HG03066 (cell line): Measurements from ENCODE around the gene LRRC75A.
A peak's percentile ranks its signal among the peaks of the same experiment; 100 is the strongest.
"Not testable (repeated sequence)": the region's sequence is repeated elsewhere in the genome, so short reads cannot be mapped to it uniquely, and the experiment has no call there.

Source experiments
- ATAC-seq: cut with Tn5 transposase; IDR thresholded peaks from one replicate; pipeline ENCODE4 v1.9.1; 2021; ENCODE audit warnings: low read depth; ENCODE audit not compliant: unreplicated experiment

Gene LRRC75A

DNA sequence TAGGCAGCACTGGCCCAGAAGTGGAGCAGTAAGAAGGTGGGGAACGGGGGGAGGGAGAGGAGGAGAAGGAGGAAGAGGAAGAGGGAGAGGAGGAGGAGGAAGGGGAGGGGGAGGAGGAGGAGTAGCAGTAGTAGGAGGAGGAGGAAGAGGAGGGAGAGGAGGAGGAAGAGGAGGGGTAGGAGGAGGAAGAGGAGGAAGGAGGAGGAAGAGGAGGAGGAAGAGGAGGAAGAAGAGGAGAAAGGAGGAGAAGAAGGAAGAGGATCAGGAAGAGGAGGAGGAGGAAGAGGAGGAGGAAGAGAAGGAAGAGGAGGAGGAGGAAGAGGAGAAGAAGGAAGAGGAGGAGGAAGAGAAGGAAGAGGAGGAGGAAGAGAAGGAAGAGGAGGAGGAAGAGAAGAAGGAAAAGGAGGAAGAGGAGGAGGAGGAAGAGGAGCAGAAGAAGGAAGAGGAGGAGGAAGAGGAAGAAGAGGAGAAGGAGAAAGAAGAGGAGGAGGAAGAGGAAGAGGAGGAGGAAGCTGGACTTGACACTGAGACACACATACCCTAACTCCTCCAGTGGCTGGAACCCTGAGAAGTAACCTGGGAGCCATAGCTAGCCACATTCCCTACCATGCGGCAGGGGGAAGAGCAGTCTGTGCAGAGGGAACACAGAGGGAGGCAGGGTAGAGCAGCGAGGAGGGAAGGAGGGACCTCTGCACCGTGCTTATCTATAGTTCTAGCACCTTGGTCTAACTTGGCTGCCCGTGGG lies 35.8 kb downstream of the LRRC75A start:
- no peak for ATAC-seq

DNA sequence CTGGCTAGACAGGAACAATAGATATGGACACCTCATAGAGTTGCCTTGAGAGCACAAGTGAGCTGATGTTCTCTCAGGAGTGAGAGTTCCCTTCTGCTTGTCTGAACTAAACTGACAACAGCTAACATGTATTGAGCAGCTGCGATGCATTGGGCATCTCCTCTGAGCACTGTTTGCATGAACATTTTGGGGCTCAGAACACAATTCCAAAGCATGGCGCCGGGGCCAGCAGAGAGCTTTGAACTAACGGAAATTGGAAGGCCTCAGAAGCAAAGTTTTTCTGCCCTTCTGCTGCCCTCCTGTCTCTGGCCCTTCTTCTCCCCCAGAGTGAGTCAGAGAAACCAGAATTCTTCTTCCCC lies 38.5 kb downstream of the LRRC75A start:
- ATAC-seq: no peak

DNA sequence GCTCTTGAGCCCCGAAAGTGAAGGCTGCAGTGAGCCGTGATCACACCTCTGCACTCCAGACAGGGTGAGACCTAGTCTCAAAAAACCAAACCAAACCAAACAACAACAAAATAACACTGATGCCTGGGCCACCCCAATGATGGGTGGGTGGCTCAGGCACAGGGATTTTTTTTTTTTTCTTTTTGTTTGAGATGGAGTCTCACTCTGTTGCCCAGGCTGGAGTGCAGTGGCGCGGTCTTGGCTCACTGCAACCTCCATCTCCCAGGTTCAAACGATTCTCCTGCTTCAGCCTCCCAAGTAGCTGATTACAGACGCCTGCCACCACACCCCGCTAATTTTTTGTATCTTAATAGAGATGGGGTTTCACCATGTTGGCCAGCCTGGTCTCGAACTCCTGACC lies 39.7 kb downstream of the LRRC75A start:
- ATAC-seq: not testable (repeated sequence)

DNA sequence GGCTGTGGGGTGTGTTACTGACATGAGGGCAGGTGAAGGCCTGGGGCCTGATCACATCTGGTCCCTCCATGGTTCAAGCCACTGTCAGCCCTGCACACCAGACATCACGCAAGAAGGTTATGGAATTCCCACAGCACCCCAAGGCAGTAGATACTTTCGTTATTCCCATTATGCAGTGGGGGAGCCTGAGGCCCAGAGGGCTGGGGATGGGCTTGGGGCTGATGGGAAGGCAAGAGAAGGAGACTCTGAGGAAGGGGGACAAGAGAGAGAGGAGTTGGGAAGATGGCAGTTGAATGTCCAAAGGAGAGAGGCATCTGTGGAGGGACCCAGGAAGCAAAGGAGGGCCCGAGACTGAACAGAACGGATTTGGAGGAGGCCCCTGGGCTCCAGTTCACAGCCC lies 42.0 kb downstream of the LRRC75A start:
- ATAC-seq: no peak

DNA sequence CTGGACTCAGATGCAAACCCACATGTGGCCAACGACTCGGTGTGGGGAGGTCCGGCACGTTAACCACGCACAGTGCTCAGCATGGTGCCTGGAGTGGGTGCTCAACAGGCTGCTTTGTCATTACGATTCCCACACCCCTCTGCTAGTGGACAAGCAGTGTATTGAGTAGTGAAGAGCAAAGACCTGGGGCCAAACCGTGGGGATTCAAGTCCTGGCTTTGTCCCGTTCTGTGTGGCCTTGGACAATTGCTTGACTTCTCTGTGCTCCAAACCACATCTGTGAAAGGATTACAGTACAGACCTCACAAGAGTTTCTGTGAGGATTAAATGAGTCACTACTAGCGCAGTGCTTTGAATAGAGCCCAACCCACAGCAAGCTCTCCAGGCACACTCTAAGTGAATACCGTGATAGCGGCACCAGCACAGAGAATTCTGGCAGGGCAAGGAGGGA lies 42.8 kb downstream of the LRRC75A start:
- no peak for ATAC-seq

DNA sequence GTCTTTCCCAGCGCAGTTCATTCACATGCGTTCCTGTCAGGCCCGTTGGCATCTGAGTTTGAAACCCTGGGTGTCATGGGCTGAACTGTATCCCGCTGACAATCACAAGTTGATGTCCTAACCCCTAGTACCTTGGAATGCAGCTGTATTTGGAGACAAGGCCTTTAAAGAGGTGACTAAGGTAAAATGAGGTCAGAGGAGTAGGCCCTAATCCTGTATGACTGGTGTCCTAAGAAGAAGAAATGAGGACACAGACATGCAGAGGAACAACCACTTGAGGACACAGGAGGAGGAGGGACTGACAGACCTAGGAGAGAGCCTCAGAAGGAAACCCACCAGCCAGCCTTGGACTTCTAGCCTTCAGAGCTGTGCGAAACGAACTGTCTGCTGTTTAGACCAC lies 43.5 kb downstream of the LRRC75A start:
- no peak for ATAC-seq

DNA sequence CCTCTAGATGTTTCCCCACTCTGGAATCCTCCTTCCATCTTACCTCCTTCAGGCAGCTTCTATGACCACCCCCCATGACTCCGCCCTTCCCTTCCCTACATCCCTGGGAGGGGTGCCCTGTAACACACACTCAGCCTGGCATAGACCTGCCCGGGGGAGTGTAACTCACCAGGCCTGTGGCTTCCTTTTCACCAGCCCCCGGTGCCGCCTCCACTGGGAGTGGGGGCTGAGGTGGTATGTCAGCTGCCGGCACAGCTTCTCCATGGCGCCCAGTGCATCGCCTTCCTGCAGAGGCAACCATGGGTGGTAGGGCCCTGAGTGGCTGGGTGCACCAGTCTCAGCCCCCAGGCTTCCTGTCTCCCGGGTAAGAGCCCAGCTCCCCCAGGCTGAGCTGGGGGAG lies 44.3 kb downstream of the LRRC75A start:
- ATAC-seq: no peak

DNA sequence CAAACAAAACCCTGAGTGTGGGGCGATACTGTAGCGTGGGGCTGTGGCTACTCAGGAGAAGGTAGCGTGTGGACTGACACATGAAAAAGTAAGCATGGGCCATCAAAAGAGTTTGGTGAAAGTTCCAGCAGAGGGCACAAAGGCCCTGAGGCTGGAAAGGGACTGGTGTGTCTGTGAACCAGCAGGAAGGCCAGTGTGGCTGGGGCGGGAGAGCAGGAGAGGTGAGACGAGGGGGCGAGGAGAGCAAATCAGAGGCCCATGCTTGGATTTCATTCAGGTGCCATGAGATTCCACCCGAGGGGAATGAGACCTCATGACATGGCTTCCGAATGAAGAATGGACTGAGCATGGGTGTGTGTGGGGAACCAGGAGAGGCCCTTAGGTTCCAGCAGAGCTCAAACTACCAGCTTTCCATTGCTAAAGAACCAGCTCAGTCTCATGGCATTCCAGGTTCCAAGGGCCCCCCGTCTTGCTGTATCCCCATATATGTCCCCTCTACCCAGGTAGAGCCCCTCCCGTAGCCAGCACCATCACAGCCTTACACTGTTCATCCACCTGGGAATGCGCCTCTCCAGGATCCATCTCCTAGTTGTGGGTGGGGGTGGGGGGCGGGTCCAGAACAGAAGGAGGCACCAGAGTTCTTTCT lies 45.5 kb downstream of the LRRC75A start:
- no peak for ATAC-seq

DNA sequence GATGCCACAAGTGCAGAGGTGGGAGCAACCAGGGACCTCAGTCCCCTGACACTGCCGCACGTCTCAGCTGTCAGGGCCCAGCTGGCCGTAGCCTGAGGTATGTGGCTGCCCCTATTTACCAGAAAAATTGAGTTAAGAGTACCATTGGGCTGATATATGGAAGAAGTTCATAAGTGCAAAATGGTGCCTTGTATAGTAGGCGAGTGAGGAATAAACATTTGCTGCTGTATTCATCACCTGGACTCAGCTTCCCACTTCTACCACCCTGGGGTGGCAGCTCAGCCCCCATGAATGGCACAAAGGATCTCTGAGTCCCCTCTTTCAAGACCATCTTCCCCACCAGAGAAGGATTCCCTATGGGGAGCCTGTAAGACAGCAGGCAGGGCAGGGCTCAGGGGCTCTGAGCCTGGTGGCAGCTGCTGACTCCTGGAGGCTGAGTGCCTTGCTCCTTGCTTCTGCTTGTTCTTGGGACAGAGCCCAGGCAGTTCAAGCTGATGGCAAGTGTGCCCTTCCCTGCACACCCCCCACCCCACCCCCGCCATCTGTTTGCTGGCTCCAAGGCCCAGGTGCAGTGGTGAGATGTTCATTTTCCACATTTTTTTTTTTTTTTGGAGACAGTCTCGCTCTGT lies 47.6 kb downstream of the LRRC75A start:
- ATAC-seq: no peak

DNA sequence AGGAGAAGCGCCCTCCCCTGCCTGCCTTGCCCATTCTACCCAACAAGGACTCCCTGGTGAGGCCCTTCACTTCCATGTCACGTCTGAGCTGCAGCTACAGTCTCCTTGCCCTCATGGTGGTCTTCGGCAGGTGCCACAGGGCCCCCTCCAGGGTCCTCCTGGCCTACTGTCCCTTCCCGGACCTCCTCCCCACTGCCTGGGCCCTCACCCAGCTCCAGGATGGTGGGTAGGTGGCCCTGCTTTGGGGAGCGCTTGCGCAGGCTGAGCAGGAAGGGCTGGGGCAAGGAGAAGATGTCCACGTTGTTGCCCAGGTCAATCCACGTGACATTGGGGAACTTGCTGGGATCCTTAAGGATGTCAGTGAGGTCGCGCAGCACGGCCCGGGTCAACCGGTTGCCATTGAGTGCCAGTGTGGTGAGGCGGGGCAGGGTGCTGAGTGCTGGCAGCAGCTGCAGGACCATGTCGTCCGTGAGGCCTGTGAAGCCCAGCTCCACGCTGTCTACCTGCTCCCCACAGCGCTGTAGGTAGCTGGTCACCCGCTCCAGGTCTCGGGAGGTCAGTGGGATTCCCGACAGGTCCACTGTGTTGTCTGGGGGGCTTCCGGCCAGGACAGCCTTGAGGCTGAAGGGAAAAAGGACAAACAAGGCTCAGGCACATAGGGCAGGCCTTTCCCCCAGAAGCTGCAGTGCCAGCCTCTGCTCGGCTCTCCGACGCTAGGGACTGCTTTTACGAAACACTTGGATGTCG lies 48.3 kb downstream of the LRRC75A start:
- no peak for ATAC-seq

DNA sequence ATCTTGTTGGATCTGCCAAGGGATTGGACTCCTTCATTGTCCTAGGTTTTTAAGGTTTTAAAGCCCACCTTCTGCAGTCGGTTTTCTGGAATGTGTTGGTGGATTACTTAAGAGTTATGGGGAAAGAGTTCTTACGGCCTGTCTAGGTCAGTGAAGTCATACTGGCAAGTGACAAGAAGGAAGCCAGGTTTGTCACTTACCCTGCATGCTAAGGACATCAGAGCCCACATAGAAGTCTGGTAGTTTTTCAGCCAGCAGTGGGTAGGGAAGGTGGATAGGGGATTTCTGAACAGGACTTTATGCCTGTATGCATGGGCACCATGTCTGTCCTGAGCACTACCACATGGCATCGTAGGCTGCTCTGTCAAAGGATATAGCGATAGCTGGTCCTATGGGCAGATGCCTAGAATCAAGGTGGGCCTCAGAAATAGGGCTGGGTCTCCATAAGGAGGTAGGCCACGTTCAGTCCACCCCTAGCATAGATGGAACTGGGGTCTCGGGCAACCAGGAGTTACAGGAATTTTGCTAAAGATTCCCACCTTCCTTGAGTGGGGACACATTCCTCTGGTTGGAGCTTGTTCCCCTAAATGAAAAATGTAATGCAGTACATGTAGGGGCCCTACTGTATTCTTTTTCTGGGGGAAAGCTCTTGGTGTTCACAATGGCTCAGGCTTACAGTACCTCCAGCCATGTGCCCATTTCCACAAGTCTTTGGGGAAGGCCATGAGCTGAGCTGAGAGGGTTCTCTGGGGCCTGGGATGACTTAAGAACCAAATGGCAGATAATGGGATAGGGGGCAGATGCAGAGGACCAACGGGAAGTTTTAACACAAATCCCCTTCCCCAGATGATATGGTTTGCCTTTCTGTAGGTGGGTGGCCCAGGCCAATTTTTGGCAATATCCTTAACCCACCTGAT lies 49.1 kb downstream of the LRRC75A start:
- ATAC-seq: no peak

DNA sequence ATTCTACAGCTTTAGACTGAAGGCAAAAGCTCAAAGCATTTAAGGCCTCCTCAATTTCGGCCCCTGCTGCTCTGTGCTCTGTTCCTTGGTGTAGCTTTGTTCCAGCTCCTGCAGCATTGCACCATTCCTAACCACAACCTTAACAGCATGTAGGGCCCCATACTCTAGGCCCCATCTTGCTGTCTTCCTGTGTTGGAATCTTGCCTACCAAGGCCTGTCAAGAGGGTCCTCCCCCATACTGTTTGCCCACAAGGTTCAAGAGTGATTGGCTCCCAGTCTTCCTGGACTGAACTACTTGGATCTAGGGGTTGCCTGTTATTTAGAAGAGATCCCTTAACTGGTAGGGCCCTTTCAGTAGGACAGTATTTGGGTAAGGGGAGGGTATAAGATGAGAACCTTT lies 49.9 kb downstream of the LRRC75A start:
- ATAC-seq: no peak

DNA sequence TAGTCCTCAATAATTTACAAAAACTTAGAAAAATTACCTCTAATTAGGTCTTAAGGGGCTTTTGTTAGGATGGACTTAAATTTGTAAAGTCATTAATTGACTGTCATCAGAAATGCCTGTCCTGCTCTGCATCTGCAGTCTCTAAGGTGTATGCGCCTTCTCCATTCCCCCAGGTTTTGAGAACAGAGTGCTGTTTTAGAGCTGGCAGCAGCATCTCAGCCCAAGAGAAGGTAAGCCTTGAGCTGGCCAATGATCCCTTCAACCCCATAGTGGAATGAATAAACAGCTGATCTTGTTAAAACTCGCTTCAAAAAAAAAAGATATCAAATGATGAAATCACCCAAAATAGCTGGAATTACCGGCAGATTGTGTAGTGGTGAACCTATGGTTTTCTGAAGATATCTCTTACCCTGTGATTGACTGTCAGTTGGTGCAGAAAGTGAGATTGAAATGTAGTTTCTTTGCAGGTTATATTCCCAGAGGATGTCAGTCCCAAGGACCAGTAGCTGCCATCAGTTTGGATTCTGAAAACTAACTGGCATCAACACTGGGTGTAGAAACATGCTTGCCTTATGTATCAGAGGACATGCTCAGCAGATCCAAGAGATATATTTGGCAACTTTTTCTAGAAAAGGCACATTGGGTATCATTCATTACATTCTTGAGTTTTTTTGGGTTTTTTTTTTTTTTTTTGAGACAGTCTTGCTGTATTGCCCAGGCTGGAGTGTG lies 50.9 kb downstream of the LRRC75A start:
- ATAC-seq: no peak

DNA sequence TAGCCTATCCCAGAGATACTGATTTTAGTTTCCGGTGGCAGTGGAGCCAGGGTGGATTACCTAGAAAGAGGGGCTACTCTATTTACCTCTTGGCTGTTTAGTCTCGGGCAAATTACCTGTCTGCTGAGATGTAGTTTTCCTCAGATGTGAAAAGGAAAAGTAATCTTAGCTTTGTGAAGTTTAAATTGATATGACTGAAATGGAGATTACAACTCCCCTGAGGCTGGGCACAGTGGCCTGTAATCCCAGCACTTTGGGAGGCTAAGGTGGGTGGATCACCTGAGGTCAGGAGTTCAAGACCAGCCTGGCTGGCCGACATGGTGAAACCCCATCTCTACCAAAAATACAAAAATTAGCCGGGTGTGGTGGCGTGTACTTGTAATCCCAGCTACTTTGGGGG lies 51.6 kb downstream of the LRRC75A start:
- ATAC-seq: not testable (repeated sequence)

DNA sequence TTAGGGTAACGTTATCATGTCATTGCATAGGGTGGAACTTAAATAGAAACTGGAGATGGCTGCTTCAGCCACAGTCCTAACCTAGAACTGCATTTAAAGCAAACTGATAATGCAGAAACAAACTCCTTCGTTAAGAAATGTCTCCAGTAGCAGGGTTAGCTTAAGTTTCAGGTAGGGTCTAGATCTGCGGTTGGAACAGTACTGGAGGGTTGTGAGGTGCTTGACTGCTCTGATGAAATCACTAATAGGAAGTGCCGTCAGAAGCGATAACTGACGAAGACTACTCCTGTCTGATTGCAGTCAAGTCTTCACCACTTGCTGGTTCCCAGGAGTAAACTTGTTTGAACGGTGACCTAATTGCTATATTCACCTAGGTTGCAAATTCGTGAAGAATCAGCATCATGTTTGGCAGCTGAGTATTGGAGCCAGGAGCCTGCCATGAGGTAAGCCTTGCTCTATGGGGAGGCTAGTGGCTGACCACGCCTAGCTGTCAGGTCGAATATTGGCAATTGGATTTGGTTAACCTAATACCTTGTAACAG lies 52.1 kb downstream of the LRRC75A start:
- ATAC-seq: no peak

DNA sequence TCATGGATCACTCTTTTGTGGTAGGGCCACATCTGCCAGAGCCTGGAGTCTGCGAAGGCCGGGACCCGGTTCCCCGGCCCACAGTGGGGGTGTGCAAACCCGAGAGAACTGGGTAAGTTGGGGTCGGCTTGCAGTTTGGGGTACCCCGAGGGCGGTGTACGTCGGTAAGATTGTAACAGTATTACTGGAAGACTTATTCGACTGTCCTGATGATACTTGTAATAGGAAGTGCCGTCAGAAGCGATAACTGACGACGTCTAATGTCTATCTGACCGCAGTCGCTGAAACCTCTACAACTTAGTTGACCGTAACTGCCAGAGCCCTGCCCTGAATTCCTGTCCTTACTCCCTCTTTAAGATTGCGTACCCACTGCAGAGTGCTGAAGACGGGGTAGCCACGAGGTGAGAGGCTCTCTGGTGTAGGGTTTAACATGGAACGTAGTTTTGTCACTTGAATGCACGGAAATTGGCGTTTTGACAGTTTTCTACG lies 52.6 kb downstream of the LRRC75A start:
- no peak for ATAC-seq

DNA sequence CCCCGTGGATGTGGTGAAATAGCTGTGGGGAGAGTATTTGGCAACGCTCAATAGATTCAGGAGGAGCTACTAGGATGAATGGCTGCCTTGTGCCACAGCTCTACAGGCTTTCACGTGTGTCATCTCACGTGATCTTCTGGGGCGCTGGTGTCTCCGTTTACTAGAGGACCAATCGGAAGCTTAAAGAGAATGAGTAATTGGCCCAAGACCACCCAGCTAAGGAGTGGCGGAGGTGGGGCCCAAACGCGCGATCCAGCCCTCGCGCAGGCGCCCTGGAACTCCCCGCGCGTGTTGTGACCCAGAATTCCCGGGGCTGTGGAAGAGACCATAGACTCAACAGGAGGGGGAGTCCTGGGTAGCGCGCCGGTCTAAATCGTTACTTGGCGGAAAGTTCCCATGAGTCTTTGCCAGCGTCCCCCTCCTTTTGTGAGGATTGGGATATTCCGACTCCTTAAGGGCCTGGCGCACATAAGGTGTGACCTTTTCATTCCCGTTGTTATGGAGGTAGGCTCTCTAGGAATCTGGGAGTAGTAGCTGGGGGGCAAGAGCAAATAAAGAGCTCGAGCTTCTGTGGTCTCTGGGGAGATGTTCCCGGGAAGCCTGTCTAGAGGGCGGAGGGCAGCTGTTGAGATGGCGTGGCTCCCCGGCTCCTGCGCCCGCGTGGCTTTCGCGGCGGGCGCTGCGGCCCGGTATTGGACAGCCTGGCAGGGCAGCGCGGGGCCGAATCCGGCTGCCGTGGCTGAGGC lies 53.3 kb downstream of the LRRC75A start:
- ATAC-seq: peak; percentile 83

DNA sequence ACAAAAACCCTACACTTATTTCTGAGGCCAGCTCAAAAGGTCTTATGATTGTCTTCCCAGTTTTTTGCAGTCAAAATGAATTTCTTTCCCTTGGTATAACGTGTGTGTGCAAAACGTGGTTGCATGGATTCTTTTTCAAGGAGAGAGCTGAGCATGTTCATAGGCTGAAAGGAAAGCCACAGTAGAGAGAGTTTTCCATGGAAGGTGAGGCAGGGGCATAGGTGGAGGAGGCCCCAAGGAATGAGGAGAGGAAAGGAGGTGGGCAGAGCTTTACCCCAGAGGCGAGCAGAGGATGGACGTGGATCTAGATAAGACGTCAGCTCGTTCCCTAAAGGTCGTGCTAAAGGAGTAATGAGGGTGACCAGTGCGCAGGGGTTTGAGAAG lies 53.8 kb downstream of the LRRC75A start:
- no peak for ATAC-seq
